Mesenchymal stem cell (in vitro differentiated cells and primary cell): Measurements from ENCODE around the gene DEUP1.

Source experiments
- DNase-seq: peaks from one replicate; pipeline ENCODE4 v3.0.0-alpha.2; 2013
- H2AFZ ChIP-seq: one replicate; pipeline ENCODE4 v1.6.1; 2013; ENCODE audit warnings: low read depth, mild to moderate bottlenecking, control low read depth, inconsistent platforms, low read length, moderate library complexity
- H2AK5ac ChIP-seq: 2 replicates; pipeline ENCODE4 v1.6.1; 2013; ENCODE audit warnings: low read length, moderate library complexity, mild to moderate bottlenecking, inconsistent platforms; ENCODE audit not compliant: severe bottlenecking
- H2BK120ac ChIP-seq: one replicate; pipeline ENCODE4 v1.6.1; 2013; ENCODE audit warnings: low read depth, mild to moderate bottlenecking, inconsistent platforms, low read length, moderate library complexity
- H2BK12ac ChIP-seq, 2 experiments: one replicate each; pipeline ENCODE4 v1.6.1; 2013; ENCODE audit warnings: inconsistent platforms in 2 of 2, low read length in 2 of 2, mild to moderate bottlenecking in 2 of 2, moderate library complexity in 2 of 2, control low read depth in 1 of 2
- H2BK15ac ChIP-seq: one replicate; pipeline ENCODE4 v1.6.1; 2013; ENCODE audit warnings: mild to moderate bottlenecking, low read depth, inconsistent platforms; ENCODE audit not compliant: poor library complexity, severe bottlenecking
- H2BK5ac ChIP-seq: 2 replicates; pipeline ENCODE4 v1.6.1; 2013; ENCODE audit warnings: low read depth, mild to moderate bottlenecking, low read length, control low read depth, inconsistent platforms; ENCODE audit not compliant: poor library complexity, severe bottlenecking
- H3K14ac ChIP-seq, 2 experiments: one replicate each; pipeline ENCODE4 v1.6.1; 2013; ENCODE audit warnings: inconsistent platforms in 2 of 2, low read length in 2 of 2, control low read depth in 1 of 2, mild to moderate bottlenecking in 1 of 2, moderate library complexity in 1 of 2
- H3K18ac ChIP-seq, 2 experiments: one replicate each; pipeline ENCODE4 v1.6.1; 2013; ENCODE audit warnings: inconsistent platforms in 2 of 2, low read length in 2 of 2, control low read depth in 1 of 2, low read depth in 1 of 2, mild to moderate bottlenecking in 1 of 2
- H3K23ac ChIP-seq, 2 experiments: one replicate each; pipeline ENCODE4 v1.6.1; 2013; ENCODE audit warnings: inconsistent platforms in 2 of 2, low read length in 2 of 2, mild to moderate bottlenecking in 2 of 2, moderate library complexity in 2 of 2, control low read depth in 1 of 2
- H3K27ac ChIP-seq: 2 replicates; pipeline ENCODE4 v1.5.1; 2013; ENCODE audit warnings: mild to moderate bottlenecking, moderate library complexity, low read length, control low read depth, inconsistent platforms; ENCODE audit not compliant: poor library complexity, severe bottlenecking
- H3K27me3 ChIP-seq, 2 experiments: 2 replicates each; pipeline versions ENCODE4 v1.6.1 to v1.7.0; 2013; ENCODE audit warnings: low read length in 2 of 2, mild to moderate bottlenecking in 2 of 2, moderate library complexity in 2 of 2, control low read depth in 1 of 2, inconsistent platforms in 1 of 2; ENCODE audit not compliant: control insufficient read depth in 1 of 2, insufficient read depth in 1 of 2
- H3K36me3 ChIP-seq, 2 experiments: 2 replicates each; pipeline versions ENCODE4 v1.6.1 to v1.7.0; 2013; ENCODE audit warnings: low read length in 2 of 2, control low read depth in 1 of 2, inconsistent platforms in 1 of 2, low read depth in 1 of 2, mild to moderate bottlenecking in 1 of 2; ENCODE audit not compliant: insufficient read depth in 2 of 2, control insufficient read depth in 1 of 2
- H3K4ac ChIP-seq, 2 experiments: one replicate each; pipeline ENCODE4 v1.6.1; 2013; ENCODE audit warnings: inconsistent platforms in 2 of 2, low read length in 2 of 2, mild to moderate bottlenecking in 2 of 2, moderate library complexity in 2 of 2, control low read depth in 1 of 2, low read depth in 1 of 2
- H3K4me1 ChIP-seq: 2 replicates; pipeline ENCODE4 v1.6.1; 2013; ENCODE audit warnings: low read depth, low read length, control low read depth; ENCODE audit not compliant: control insufficient read depth, insufficient read depth
- H3K4me2 ChIP-seq: 2 replicates; pipeline ENCODE4 v1.6.1; 2013; ENCODE audit warnings: low read length, mild to moderate bottlenecking, inconsistent platforms; ENCODE audit not compliant: poor library complexity, severe bottlenecking
- H3K4me3 ChIP-seq, 2 experiments: 2 replicates each; pipeline versions ENCODE4 v1.5.1 to v1.7.0; 2013; ENCODE audit warnings: low read length in 2 of 2, mild to moderate bottlenecking in 2 of 2, control low read depth in 1 of 2, low read depth in 1 of 2; ENCODE audit not compliant: insufficient read depth in 1 of 2
- H3K79me1 ChIP-seq: replicated peaks from 2 replicates; pipeline ENCODE4 v1.6.1; 2013; ENCODE audit warnings: mild to moderate bottlenecking, control low read depth, low read length, inconsistent platforms; ENCODE audit not compliant: poor library complexity, severe bottlenecking
- H3K9ac ChIP-seq: 2 replicates; pipeline ENCODE4 v1.7.0; 2013; ENCODE audit warnings: mild to moderate bottlenecking, low read length, moderate library complexity
- H3K9me3 ChIP-seq: 2 replicates; pipeline ENCODE4 v1.7.0; 2013; ENCODE audit warnings: mild to moderate bottlenecking, low read length; ENCODE audit not compliant: control insufficient read depth
- H4K8ac ChIP-seq: one replicate; pipeline ENCODE4 v1.6.1; 2013; ENCODE audit warnings: inconsistent platforms, mild to moderate bottlenecking, low read length, moderate library complexity
- H4K91ac ChIP-seq: one replicate; pipeline ENCODE4 v1.6.1; 2013; ENCODE audit warnings: mild to moderate bottlenecking, low read length, inconsistent platforms
- WGBS: methylation state at CpG from one replicate; pipeline ENCODE4 v1.1.7; 2013; ENCODE audit warnings: mixed read lengths; 5-methylcytosine and 5-hydroxymethylcytosine counted together

Gene DEUP1

GRCh38 chr11:93368022-93368421, 37.5 kb downstream of the DEUP1 start:
- no peaks in the 10 kb centered on the region for H3K4me1 ChIP-seq
- H3K27ac ChIP-seq: no peak overlapping the region
- no peak overlapping the region for H3K4ac ChIP-seq
- no peak for DNase-seq
- H3K9me3 ChIP-seq: no peaks in the 10 kb centered on the region
- H3K36me3 ChIP-seq: no peaks in the 10 kb centered on the region
- H3K14ac ChIP-seq: no peak overlapping the region
- no peak overlapping the region for H3K4me2 ChIP-seq
- H3K27me3 ChIP-seq: no peaks in the 10 kb centered on the region
- no CpG with 5 or more reads among the region's 2 CpGs for WGBS
- H3K79me1 ChIP-seq: no peaks in the 10 kb centered on the region
- H2BK5ac ChIP-seq: no peak overlapping the region
- H4K91ac ChIP-seq: no peak overlapping the region
- H3K23ac ChIP-seq: no peak overlapping the region
- H2AK5ac ChIP-seq: no peak overlapping the region
- no peak overlapping the region for H3K9ac ChIP-seq
- H4K8ac ChIP-seq: no peak overlapping the region
- H3K18ac ChIP-seq: no peak overlapping the region
- no peak overlapping the region for H3K4me3 ChIP-seq
- H2AFZ ChIP-seq: no peak overlapping the region
- H2BK15ac ChIP-seq: no peak overlapping the region
- H2BK12ac ChIP-seq: no peak overlapping the region
- no peak overlapping the region for H2BK120ac ChIP-seq

- 33% methylated on average over 2 of the region's 2 CpGs for WGBS
Measured at GRCh38 chr11:93370260-93370659, 39.7 kb downstream of the DEUP1 start.

GRCh38 chr11:93389737-93390136, 59.2 kb downstream of the DEUP1 start:
- no peak overlapping the region for H3K4me2 ChIP-seq
- peak; percentile 3 for DNase-seq
- no peak overlapping the region for H4K91ac ChIP-seq
- H3K9me3 ChIP-seq: no peaks in the 10 kb centered on the region
- no peak overlapping the region for H3K23ac ChIP-seq
- no peaks in the 10 kb centered on the region for H3K79me1 ChIP-seq
- no peaks in the 10 kb centered on the region for H3K4me1 ChIP-seq
- H3K36me3 ChIP-seq: no peaks in the 10 kb centered on the region
- H2AFZ ChIP-seq: no peak overlapping the region
- H3K18ac ChIP-seq: no peak overlapping the region
- H2BK15ac ChIP-seq: no peak overlapping the region
- no peak overlapping the region for H3K4me3 ChIP-seq
- no peak overlapping the region for H3K14ac ChIP-seq
- H4K8ac ChIP-seq: no peak overlapping the region
- no peak overlapping the region for H3K4ac ChIP-seq
- no peak overlapping the region for H2BK5ac ChIP-seq
- H2BK120ac ChIP-seq: no peak overlapping the region
- H2BK12ac ChIP-seq: no peak overlapping the region
- H3K27me3 ChIP-seq: no peaks in the 10 kb centered on the region
- H2AK5ac ChIP-seq: no peak overlapping the region
- no peak overlapping the region for H3K27ac ChIP-seq
- H3K9ac ChIP-seq: no peak overlapping the region

More at GRCh38 chr11:93370260-93370659, 39.7 kb downstream of the DEUP1 start:
- Histone ChIP-seq H2AFZ (no peak overlapping the region), H3K27me3 (no peaks in the 10 kb centered on the region), H3K27ac (no peak overlapping the region), H3K18ac (no peak overlapping the region), H3K4me1 (no peaks in the 10 kb centered on the region), H3K4me2 (no peak overlapping the region), H3K9me3 (no peaks in the 10 kb centered on the region), H3K4me3 (no peak overlapping the region), H2BK12ac (no peak overlapping the region), H2BK15ac (no peak overlapping the region), H2AK5ac (no peak overlapping the region), H3K9ac (no peak overlapping the region), H3K23ac (no peak overlapping the region), H3K4ac (no peak overlapping the region), H3K14ac (no peak overlapping the region), H3K79me1 (no peaks in the 10 kb centered on the region), H2BK120ac (no peak overlapping the region), H4K91ac (no peak overlapping the region), H3K36me3 (no peaks in the 10 kb centered on the region), H4K8ac (no peak overlapping the region), H2BK5ac (no peak overlapping the region)
- DNase-seq: no peak

GRCh38 chr11:93392867-93393266, 62.3 kb downstream of the DEUP1 start:
- H3K14ac ChIP-seq: no peak overlapping the region
- no peak overlapping the region for H3K23ac ChIP-seq
- DNase-seq: no peak
- H3K4ac ChIP-seq: no peak overlapping the region
- no peak overlapping the region for H3K9ac ChIP-seq
- H3K79me1 ChIP-seq: no peaks in the 10 kb centered on the region
- H2BK5ac ChIP-seq: no peak overlapping the region
- H2BK12ac ChIP-seq: no peak overlapping the region
- WGBS: 75% methylated on average over 2 of the region's 3 CpGs
- H4K91ac ChIP-seq: no peak overlapping the region
- no peak overlapping the region for H3K4me2 ChIP-seq
- H3K27ac ChIP-seq: no peak overlapping the region
- H3K4me1 ChIP-seq: no peaks in the 10 kb centered on the region
- no peaks in the 10 kb centered on the region for H3K27me3 ChIP-seq
- no peak overlapping the region for H2BK15ac ChIP-seq
- no peak overlapping the region for H2AK5ac ChIP-seq
- H3K18ac ChIP-seq: no peak overlapping the region
- no peak overlapping the region for H2BK120ac ChIP-seq
- no peak overlapping the region for H2AFZ ChIP-seq
- H4K8ac ChIP-seq: no peak overlapping the region
- no peak overlapping the region for H3K4me3 ChIP-seq
- H3K9me3 ChIP-seq: no peaks in the 10 kb centered on the region
- H3K36me3 ChIP-seq: no peaks in the 10 kb centered on the region
